Adrenal gland (tissue), 12 donors: ENCODE results near the gene ZNF787. TPM values are rescaled to one million over a fixed set of nuclear protein-coding genes. Genes with fewer than 3 reads are reported as not detected.

Experiments used
- DNase-seq, 7 donors: peaks; one replicate each; pipeline ENCODE4 v3.0.0-alpha.2; 2019 to 2020
- H3K27ac ChIP-seq, 5 donors: fragments of 200-600 bp; sonication (generic) in 4 of 5; 1 replicate in 3 of 5; 2 replicates in 2 of 5; pipeline versions ENCODE4 v1.5.1 to v1.8.0; 2016 to 2020; ENCODE audit warnings: mild to moderate bottlenecking in 1 of 5
- H3K27me3 ChIP-seq: fragments of 200-600 bp; 2 replicates; pipeline ENCODE4 v1.8.0; 2021
- H3K36me3 ChIP-seq, 2 donors: fragments of 200-600 bp; replicated peaks in 1 of 2; 1 replicate in 1 of 2; 2 replicates in 1 of 2; pipeline versions ENCODE4 v1.5.1 to v1.8.0; 2018 to 2022
- H3K4me1 ChIP-seq, 2 donors: fragments of 200-600 bp; replicated peaks in 1 of 2; 1 replicate in 1 of 2; 2 replicates in 1 of 2; pipeline versions ENCODE4 v1.5.1 to v1.8.0; 2018 to 2021
- H3K4me3 ChIP-seq, 4 donors: fragments of 200-600 bp; sonication (generic) in 3 of 4; one replicate each; pipeline ENCODE4 v1.5.1; 2016 to 2018
- H3K9me3 ChIP-seq, 3 donors: fragments of 200-600 bp; sonication (generic) in 1 of 3; replicated peaks in 1 of 3; 1 replicate in 2 of 3; 2 replicates in 1 of 3; pipeline versions ENCODE4 v1.5.1 to v1.8.0; 2016 to 2021
- CTCF ChIP-seq, 6 experiments: fragments of 450-650 bp in 4 of 6; fragments of 200-600 bp in 2 of 6; sonication (generic) in 1 of 6; IDR thresholded peaks; 1 replicate in 5 of 6; 2 replicates in 1 of 6; pipeline versions ENCODE4 v1.5.1 to v1.8.0; 2016 to 2021; ENCODE audit warnings: antibody characterized with exemption in 6 of 6, mild to moderate bottlenecking in 2 of 6, moderate library complexity in 1 of 6
- POLR2A ChIP-seq, 2 donors: fragments of 450-650 bp; IDR thresholded peaks; one replicate each; pipeline ENCODE4 v1.6.1; 2017; ENCODE audit warnings: antibody characterized with exemption in 2 of 2, mild to moderate bottlenecking in 2 of 2, moderate library complexity in 1 of 2
- WGBS, 4 donors: extraction: QIAGEN DNeasy Blood & Tissue Kit in 2 of 4; methylation state at CpG; one replicate each; pipeline versions ENCODE4 v1.1.5 to v1.1.7; 2013 to 2017; 5-methylcytosine and 5-hydroxymethylcytosine counted together
- intact Hi-C, 2 donors: fragments of 100-400 bp; cut with DNase I; formaldehyde crosslinking; loops; one replicate each; pipeline versions ENCODE4 v1.14.1 to v1.15.0; 2022 to 2023
- polyA plus RNA-seq, 3 donors: library from polyadenylated mRNA; stranded (reverse); fragments of 200-250 nt in 2 of 3; fragments of 350-450 nt in 1 of 3; fragmentation: Illumina TruSeq in 1 of 3; extraction: RNeasy Lipid Tissue Mini Kit (QIAGEN cat#74804) in 1 of 3; gene quantifications; one replicate each; pipeline ENCODE4 v1.2.3, GENCODE V29; 2013 to 2014
- total RNA-seq, 9 donors: library from RNA; depleted of rRNA in 4 of 9; stranded (reverse); fragments of >200 nt in 4 of 9; fragments of 120-200 nt in 1 of 9; fragmentation: NEBNext Ultra II Directional in 1 of 9; extraction: Animal tissue kit (Norgen Biotek cat#: 25700) in 1 of 9; gene quantifications; one replicate each; pipeline versions ENCODE4 v1.1.0 to v1.2.4, GENCODE V29; 2013 to 2023
- donor health status: healthy with polysubstance abuse.
- donor health status: Bipolar disorder and iron deficiency.
- donor health status: DM: yes; HTN: yes; CAD: no.
- donor health status: DM: no; HTN: no; CAD: no.
- donor health status: DM: no; HTN: no; CAD: no.
- donor health status: DM: yes; HTN: yes; CAD: no.

ZNF787 gene
- total and polyA plus RNA-seq, 12 donors, result 4.6 to 51.5 (median 27.8) TPM

- Histone ChIP-seq H3K4me1 (peaks cover 14 to 28% of the 10 kb centered on the region in 2 donors), H3K36me3 (peaks cover 0 to 21% of the 10 kb centered on the region in 2 donors), H3K4me3 (no peak overlapping the region), H3K27ac (peak overlapping the region in 1 of 5 donors; percentile 29), H3K27me3 (no peaks in the 10 kb centered on the region), H3K9me3 (no peaks in the 10 kb centered on the region)
- intact Hi-C loops, result no loop called here
- 71 to 85% (median 74%) methylated on average over 6 to 20 of the region's 20 CpGs for WGBS, 4 donors
- no peak for TF ChIP-seq POLR2A (IDR thresholded peaks at IDR 0.05)
- no peak for TF ChIP-seq CTCF (IDR thresholded peaks at IDR 0.05)
- no peak for DNase-seq
These were observed 18.0 kb downstream of the ZNF787 start for GRCh38 chr19:56103027-56103614.

GRCh38 chr19:56101746-56102535 lies 19.2 kb downstream of the ZNF787 start:
- H3K36me3 ChIP-seq, result peaks cover 0 to 21% of the 10 kb centered on the region in 2 donors
- no peak for TF ChIP-seq POLR2A (IDR thresholded peaks at IDR 0.05)
- TF ChIP-seq CTCF (IDR thresholded peaks at IDR 0.05), result no peak

DNA sequence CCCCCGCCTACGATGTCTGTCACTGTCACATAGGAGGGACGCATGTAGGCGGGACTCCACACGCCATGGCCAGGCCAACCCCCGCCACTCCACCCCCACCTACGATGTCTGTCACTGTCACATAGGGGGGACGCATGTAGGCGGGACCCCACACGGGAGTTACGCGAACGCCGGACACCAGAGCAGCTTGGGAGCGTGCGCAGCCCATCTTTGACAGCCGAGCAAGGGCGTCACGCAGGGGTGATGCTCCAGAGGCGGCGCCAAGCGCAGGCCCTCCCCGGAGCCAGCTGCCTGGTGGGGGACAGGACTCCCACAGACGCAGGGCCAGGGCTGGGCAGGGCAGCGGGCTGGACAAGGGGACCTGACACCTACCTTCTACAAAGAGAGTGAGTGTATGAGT lies 20.0 kb downstream of the ZNF787 start:
- TF ChIP-seq CTCF (IDR thresholded peaks at IDR 0.05) (no peak), POLR2A (IDR thresholded peaks at IDR 0.05) (no peak)
- Histone ChIP-seq H3K4me3 (no peak overlapping the region), H3K9me3 (no peaks in the 10 kb centered on the region), H3K36me3 (peaks cover 0 to 18% of the 10 kb centered on the region in 2 donors), H3K27ac (no peak overlapping the region), H3K27me3 (no peaks in the 10 kb centered on the region), H3K4me1 (peaks cover 7 to 13% of the 10 kb centered on the region in 2 donors)
- DNase-seq, result no peak
- intact Hi-C loops, result no loop called here
- WGBS, 4 donors, result 86 to 96% (median 91%) methylated on average over 7 to 25 of the region's 25 CpGs

More at GRCh38 chr19:56101746-56102535, 19.2 kb downstream of the ZNF787 start:
- no peak overlapping the region for H3K4me3 ChIP-seq
- no peak overlapping the region for H3K27ac ChIP-seq
- no peaks in the 10 kb centered on the region for H3K27me3 ChIP-seq
- 84 to 86% (median 84%) methylated on average over 29 to 34 of the region's 34 CpGs for whole genome bisulfite sequencing, 4 donors
- intact Hi-C loops, result no loop called here
- peaks cover 7 to 20% of the 10 kb centered on the region in 2 donors for H3K4me1 ChIP-seq
- DNase-seq, result no peak
- H3K9me3 ChIP-seq, result no peaks in the 10 kb centered on the region

DNA sequence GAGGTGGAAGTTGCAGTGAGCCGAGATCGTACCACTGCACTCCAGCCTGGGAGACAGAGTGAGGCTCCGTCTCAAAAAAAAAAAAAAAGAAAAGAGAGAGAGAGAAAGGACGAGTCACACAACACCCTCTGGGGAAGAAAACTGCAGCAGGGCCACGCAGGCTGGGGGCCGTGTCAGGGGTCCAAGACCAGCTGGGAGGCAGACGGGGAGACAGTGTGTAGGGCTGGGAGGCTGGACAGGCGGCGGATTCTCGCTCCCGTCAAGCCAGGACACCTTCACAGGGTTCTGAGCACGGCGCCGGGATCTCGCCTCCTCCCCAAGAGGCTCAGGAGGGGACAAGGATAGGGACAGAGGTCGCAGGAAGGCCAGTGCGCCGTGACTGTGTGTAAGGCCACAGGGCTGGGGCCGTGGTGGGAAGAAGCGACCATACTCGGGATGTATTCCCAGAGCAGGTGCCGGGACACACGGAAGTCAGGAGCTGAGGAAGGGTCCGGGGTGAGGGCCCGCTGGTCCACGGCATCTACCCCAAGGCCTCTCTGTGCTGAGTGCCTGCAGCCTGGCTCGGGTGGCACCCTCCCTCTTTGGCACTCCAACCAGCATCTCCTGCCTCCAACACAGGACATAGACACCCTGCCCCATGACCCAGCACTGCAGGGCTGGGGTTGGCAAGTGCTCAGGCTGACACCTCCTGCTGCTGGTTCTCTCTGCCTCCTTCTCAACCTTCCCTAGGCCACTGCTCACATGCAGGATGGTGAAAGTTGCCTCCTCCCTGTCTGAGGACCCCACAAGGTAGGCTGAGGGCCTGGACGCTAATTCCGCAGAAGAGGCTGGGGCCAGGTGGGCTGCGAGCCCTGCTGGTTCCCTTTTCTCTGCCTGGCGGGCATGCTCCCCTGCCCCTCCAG lies 21.2 kb downstream of the ZNF787 start:
- Histone ChIP-seq H3K4me1 (peaks cover 0 to 3% of the 10 kb centered on the region in 2 donors), H3K36me3 (peaks cover 0 to 17% of the 10 kb centered on the region in 2 donors), H3K9me3 (no peaks in the 10 kb centered on the region), H3K4me3 (no peak overlapping the region), H3K27ac (no peak overlapping the region), H3K27me3 (no peaks in the 10 kb centered on the region)
- intact Hi-C loops, result no loop called here
- WGBS, 4 donors, result 88 to 94% (median 89%) methylated on average over 25 to 31 of the region's 31 CpGs
- TF ChIP-seq CTCF (IDR thresholded peaks at IDR 0.05) (no peak), POLR2A (IDR thresholded peaks at IDR 0.05) (no peak)
- no peak for DNase-seq
